Stimulated activated CD8-positive, alpha-beta memory T cell treated with anti-CD3 and anti-CD28 coated beads, Interleukin-7, amount 100 ng/mL, for 24 hours (primary cell): ENCODE data around the gene TMEM179.

Source experiments
- DNase-seq: peaks from one replicate; pipeline ENCODE4 v3.0.0-alpha.2; 2020; ENCODE audit warnings: low read depth

The TMEM179 gene

DNA sequence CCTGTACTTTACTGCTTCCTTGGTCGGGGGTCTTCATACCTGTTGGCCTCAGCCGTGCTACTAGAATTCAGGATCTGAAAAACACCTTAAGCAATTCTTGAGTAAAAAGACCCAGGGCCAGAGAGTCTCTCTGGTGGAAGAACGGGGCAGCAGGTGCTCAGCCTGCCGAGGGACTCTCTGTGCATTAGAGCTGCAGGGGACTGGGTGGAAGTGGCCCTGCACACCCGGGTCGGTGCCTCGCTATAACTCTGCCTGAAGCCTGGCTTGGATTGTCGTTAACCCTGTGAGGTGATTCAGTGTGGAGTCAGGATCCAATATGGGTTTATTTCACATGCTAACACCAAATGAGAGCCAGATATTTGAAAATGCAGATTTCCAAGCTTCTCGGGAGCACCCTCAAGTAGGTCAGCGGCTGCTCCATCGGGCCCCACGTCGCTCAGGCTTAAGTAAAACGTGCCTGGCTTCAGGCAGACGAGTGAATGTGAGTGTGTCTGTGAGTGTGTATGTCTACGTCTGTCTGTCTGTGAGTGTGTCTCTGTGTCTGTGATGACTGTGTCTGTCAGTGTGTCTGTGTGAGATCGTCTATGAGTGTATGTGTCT, 60.1 kb downstream of the TMEM179 start:
- no peak for DNase-seq

- no peak for DNase-seq
These were observed 61.4 kb downstream of the TMEM179 start for GRCh38 chr14:104542871-104543830.

- no peak for DNase-seq
These were observed 62.6 kb downstream of the TMEM179 start for GRCh38 chr14:104541905-104542465.
